ENCODE measurements around the gene DHRS7. TPM values are rescaled to one million over a fixed set of nuclear protein-coding genes. Genes with fewer than 3 reads are reported as not detected.

Gene DHRS7
- total RNA-seq, 3 donors from 2014 or later = 85.9 to 92.8 (median 89.8) TPM

DNA sequence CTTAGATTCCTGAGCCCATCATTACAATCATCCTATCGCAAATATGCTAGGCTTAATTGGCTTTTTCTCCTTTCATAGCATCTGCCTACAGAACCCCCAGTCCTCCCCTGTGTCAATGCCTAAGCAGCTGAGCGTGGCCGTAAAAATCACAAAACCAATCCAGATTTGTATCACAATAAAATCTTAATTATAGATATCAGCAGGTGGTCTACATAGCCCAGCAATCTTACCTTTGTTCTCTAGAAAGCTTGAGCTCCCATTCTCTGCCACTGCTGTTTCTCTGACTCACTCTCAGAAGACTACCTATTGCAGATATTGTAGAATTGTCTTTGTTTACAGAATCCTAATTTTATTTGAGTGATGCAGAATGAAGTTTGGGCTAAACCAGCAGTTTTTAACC lies 46.0 kb upstream of the DHRS7 start:
- Histone ChIP-seq H3K27me3 (no peaks in the 10 kb centered on the region), H3K9me3 (no peaks in the 10 kb centered on the region), H3K4me3 (no peak overlapping the region), H3K36me3 (no peaks in the 10 kb centered on the region), H3K4me1 (no peaks in the 10 kb centered on the region), H3K27ac (no peak overlapping the region)
- no peak for TF ChIP-seq POLR2A (IDR thresholded peaks at IDR 0.05)
- TF ChIP-seq, protein P1, sequence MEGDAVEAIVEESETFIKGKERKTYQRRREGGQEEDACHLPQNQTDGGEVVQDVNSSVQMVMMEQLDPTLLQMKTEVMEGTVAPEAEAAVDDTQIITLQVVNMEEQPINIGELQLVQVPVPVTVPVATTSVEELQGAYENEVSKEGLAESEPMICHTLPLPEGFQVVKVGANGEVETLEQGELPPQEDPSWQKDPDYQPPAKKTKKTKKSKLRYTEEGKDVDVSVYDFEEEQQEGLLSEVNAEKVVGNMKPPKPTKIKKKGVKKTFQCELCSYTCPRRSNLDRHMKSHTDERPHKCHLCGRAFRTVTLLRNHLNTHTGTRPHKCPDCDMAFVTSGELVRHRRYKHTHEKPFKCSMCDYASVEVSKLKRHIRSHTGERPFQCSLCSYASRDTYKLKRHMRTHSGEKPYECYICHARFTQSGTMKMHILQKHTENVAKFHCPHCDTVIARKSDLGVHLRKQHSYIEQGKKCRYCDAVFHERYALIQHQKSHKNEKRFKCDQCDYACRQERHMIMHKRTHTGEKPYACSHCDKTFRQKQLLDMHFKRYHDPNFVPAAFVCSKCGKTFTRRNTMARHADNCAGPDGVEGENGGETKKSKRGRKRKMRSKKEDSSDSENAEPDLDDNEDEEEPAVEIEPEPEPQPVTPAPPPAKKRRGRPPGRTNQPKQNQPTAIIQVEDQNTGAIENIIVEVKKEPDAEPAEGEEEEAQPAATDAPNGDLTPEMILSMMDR (IDR thresholded peaks at IDR 0.05) = no peak
- no peak for TF ChIP-seq POLR2AphosphoS5 (IDR thresholded peaks at IDR 0.05)
- no peak for DNase-seq (ENCODE audit: low spot score in 2 of 2)
- intact Hi-C loops (cut with DNase I; ENCODE audit: low total_unique reads) = no loop called here

DNA sequence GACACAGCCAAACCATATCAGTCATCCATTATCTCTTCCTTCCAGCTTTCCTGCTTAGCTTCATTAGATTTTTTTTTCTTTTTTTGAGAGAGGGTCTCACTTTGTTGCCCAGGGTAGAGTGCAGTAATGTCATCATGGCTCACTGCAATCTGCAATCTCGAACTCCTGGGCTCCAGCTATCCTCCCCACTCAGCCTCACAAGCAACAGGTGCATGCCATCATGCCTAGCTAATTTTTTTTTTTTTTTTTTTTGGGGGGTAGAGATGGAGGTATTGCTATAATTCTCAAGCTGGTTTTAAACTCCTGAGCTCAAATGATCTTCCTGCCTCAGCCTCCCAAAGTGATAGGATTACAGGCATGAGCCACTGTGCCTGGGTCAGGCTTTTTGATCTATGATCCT lies 45.5 kb upstream of the DHRS7 start:
- no peaks in the 10 kb centered on the region for H3K36me3 ChIP-seq

DNA sequence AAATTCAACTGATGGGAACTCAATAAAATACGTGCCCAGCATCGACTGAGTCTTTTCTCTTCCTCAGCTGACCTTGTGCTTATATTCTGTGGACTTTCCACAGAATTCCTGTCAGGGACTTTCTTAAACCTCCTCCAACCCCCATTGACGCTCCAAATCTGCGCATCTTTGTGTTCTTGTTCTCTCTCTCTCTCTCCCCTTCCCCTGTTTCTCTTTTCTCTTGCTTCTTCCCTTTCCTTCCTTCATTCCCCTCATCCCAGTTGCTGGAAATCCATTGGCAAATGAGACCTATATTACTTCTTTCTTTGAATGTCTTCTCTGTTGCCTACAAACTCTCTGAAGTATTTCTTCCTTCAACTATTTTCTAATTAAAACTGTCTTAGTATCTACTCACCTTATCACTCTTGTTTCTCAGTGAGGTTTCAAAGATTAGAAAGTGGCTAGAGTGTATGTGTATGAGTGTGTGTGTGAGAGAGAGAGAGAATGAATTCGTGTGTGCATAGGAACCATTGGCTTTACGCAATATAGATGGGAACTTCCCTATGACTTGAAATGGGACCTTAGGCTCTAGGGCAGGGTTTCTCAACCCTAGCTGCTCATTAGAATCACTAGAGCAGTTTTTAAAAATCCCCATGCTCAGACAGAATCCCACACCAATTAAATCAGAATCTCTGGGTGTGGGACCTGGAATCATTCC lies 41.8 kb upstream of the DHRS7 start:
- Histone ChIP-seq H3K4me3 (no peak overlapping the region), H3K36me3 (no peaks in the 10 kb centered on the region), H3K9me3 (no peaks in the 10 kb centered on the region), H3K27ac (no peak overlapping the region), H3K4me1 (peaks cover 0 to 6% of the 10 kb centered on the region in 2 donors), H3K27me3 (no peaks in the 10 kb centered on the region)
- intact Hi-C loops (cut with DNase I; ENCODE audit: low total_unique reads) = loop anchor here (5.0 kb wide), 1 partner anchor 300 kb away; the partner anchor contains the start of gene SIX6
- no peak for DNase-seq (ENCODE audit: low spot score in 2 of 2)
- TF ChIP-seq, protein P1 (IDR thresholded peaks at IDR 0.05) = no peak
- TF ChIP-seq POLR2AphosphoS5 (IDR thresholded peaks at IDR 0.05) (no peak), POLR2A (IDR thresholded peaks at IDR 0.05) (no peak)

More for the DNA sequence above, 45.5 kb upstream of the DHRS7 start:
- intact Hi-C loops (cut with DNase I; ENCODE audit: low total_unique reads) = no loop called here
- Histone ChIP-seq H3K27me3 (no peaks in the 10 kb centered on the region), H3K4me1 (no peaks in the 10 kb centered on the region), H3K9me3 (no peaks in the 10 kb centered on the region), H3K27ac (no peak overlapping the region), H3K4me3 (no peak overlapping the region)
- TF ChIP-seq, protein P1 (IDR thresholded peaks at IDR 0.05) = no peak
- no peak for TF ChIP-seq POLR2AphosphoS5 (IDR thresholded peaks at IDR 0.05)
- no peak for TF ChIP-seq POLR2A (IDR thresholded peaks at IDR 0.05)
- no peak for DNase-seq (ENCODE audit: low spot score in 2 of 2)

DNA sequence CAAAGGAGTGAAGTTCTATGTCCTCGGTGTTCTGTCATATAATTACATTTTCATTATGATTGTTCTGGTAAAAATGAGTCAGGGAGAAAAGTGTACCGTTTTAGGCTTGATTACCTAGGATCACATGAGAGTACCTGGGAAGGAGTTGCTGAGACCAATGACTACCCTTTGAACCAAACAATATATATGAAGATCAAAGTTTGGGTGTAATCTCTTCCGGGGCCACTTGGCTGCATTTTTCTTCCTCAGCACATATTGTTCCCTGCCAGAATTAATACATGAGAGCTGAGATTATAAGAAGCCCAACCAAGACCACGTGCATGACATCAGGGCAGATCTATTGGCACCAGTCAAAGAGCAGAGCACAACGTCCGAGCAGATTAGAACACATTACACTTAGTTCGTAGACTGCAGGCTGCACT lies 41.1 kb upstream of the DHRS7 start:
- intact Hi-C loops (cut with DNase I; ENCODE audit: low total_unique reads) = loop anchor here (5.0 kb wide), 1 partner anchor 301 kb away; the partner anchor contains the start of gene SIX6
- H3K27ac ChIP-seq = no peak overlapping the region
- DNase-seq (ENCODE audit: low spot score in 2 of 2) = no peak
- no peaks in the 10 kb centered on the region for H3K36me3 ChIP-seq
- no peaks in the 10 kb centered on the region for H3K27me3 ChIP-seq
- H3K4me3 ChIP-seq = no peak overlapping the region
- H3K4me1 ChIP-seq = peaks cover 0 to 6% of the 10 kb centered on the region in 2 donors
- TF ChIP-seq, protein P1 (IDR thresholded peaks at IDR 0.05) = no peak
- no peak for TF ChIP-seq POLR2A (IDR thresholded peaks at IDR 0.05)
- no peak for TF ChIP-seq POLR2AphosphoS5 (IDR thresholded peaks at IDR 0.05)
- no peaks in the 10 kb centered on the region for H3K9me3 ChIP-seq

Data from breast epithelium (tissue), 4 donors.